HL-60 (cell line): ENCODE measurements around the gene ABI3BP.

ENCODE experiments used
- DNase-seq, 2 experiments: peaks; one replicate each; pipeline ENCODE4 v3.0.0-alpha.2; 2010 to 2020; ENCODE audit warnings: low read depth in 1 of 2, low spot score in 1 of 2
- H3K27ac ChIP-seq: fragments of 250-450 bp; sonication (Bioruptor Pico); replicated peaks from 2 replicates; pipeline ENCODE4 v1.5.1; 2020; ENCODE audit warnings: mild to moderate bottlenecking, moderate library complexity
- H3K27me3 ChIP-seq: fragments of 250-450 bp; sonication (Bioruptor Pico); 2 replicates; pipeline ENCODE4 v1.5.1; 2021; ENCODE audit warnings: mild to moderate bottlenecking, moderate library complexity; ENCODE audit not compliant: insufficient read depth, poor library complexity, severe bottlenecking
- H3K4me3 ChIP-seq: replicated peaks from 2 replicates; pipeline ENCODE4 v1.5.1; 2011; ENCODE audit warnings: mild to moderate bottlenecking, control low read depth, low read length; ENCODE audit not compliant: insufficient read depth
- CTCF ChIP-seq: IDR thresholded peaks from one replicate; pipeline ENCODE4 v1.5.1; 2011; ENCODE audit warnings: low read length, control low read depth, inconsistent platforms; ENCODE audit not compliant: insufficient read depth
- GABPA ChIP-seq: IDR thresholded peaks from 2 replicates; pipeline ENCODE4 v1.6.1; 2012; ENCODE audit warnings: low read depth
- POLR2AphosphoS5 ChIP-seq: IDR thresholded peaks from 2 replicates; pipeline ENCODE4 v1.6.1; 2012; ENCODE audit warnings: low read depth
- REST ChIP-seq: IDR thresholded peaks from 2 replicates; pipeline ENCODE4 v1.6.1; 2012; ENCODE audit warnings: low read depth; ENCODE audit not compliant: insufficient replicate concordance
- SPI1 ChIP-seq: IDR thresholded peaks from 2 replicates; pipeline ENCODE4 v1.6.1; 2012; ENCODE audit warnings: low read depth, mild to moderate bottlenecking, borderline replicate concordance

Gene ABI3BP

GRCh38 chr3:100865442-100865841 is 127.8 kb downstream of the ABI3BP start:
- DNase-seq, result no peak
- H3K27me3 ChIP-seq, result no peaks in the 10 kb centered on the region
- H3K27ac ChIP-seq, result no peak overlapping the region
- no peak overlapping the region for H3K4me3 ChIP-seq
- TF ChIP-seq REST (no peak), POLR2AphosphoS5 (no peak), CTCF (no peak)

- no peak for DNase-seq
- Histone ChIP-seq H3K27me3 (no peaks in the 10 kb centered on the region), H3K4me3 (no peak overlapping the region), H3K27ac (no peak overlapping the region)
- no peak for TF ChIP-seq CTCF
- TF ChIP-seq POLR2AphosphoS5, result no peak
- TF ChIP-seq GABPA, result no peak
Observed at GRCh38 chr3:100864471-100865250, 128.6 kb downstream of the ABI3BP start.

- no peak overlapping the region for H3K4me3 ChIP-seq
- TF ChIP-seq CTCF, result no peak
- TF ChIP-seq REST, result no peak
- no peak for TF ChIP-seq GABPA
- no peak for TF ChIP-seq SPI1
Observed at GRCh38 chr3:100857863-100858262, 135.4 kb downstream of the ABI3BP start.

GRCh38 chr3:100856821-100857220 is 136.4 kb downstream of the ABI3BP start:
- Histone ChIP-seq H3K27ac (no peak overlapping the region), H3K4me3 (no peak overlapping the region), H3K27me3 (no peaks in the 10 kb centered on the region)
- no peak for DNase-seq
- TF ChIP-seq SPI1 (no peak), GABPA (no peak), CTCF (no peak), POLR2AphosphoS5 (no peak), REST (no peak)

More at GRCh38 chr3:100857863-100858262, 135.4 kb downstream of the ABI3BP start:
- no peak overlapping the region for H3K27ac ChIP-seq
- no peak for DNase-seq
- H3K27me3 ChIP-seq, result no peaks in the 10 kb centered on the region
